Loucy (cell line): ENCODE results near the gene MOCOS.

Experiments used
- H2AFZ ChIP-seq: fragments of 200-600 bp; sonication (generic); 2 replicates; pipeline ENCODE4 v1.6.0; 2016; ENCODE audit warnings: antibody characterized with exemption, mild to moderate bottlenecking, low read length, moderate library complexity
- H3F3A ChIP-seq: fragments of 200-600 bp; 2 replicates; pipeline ENCODE4 v1.6.0; 2016; ENCODE audit warnings: antibody characterized with exemption, low read depth, mild to moderate bottlenecking
- H3K27me3 ChIP-seq: fragments of 200-600 bp; sonication (generic); 2 replicates; pipeline ENCODE4 v1.6.1; 2014; ENCODE audit warnings: low read length, mild to moderate bottlenecking; ENCODE audit not compliant: insufficient read depth, poor library complexity, severe bottlenecking
- H3K36me3 ChIP-seq: fragments of 200-600 bp; sonication (generic); 2 replicates; pipeline ENCODE4 v1.6.1; 2016; ENCODE audit warnings: low read length; ENCODE audit not compliant: insufficient read depth
- H3K4me1 ChIP-seq: fragments of 200-600 bp; sonication (generic); 2 replicates; pipeline ENCODE4 v1.5.1; 2014; ENCODE audit warnings: low read length, mild to moderate bottlenecking; ENCODE audit not compliant: insufficient read depth, poor library complexity, severe bottlenecking
- H3K4me2 ChIP-seq: fragments of 200-600 bp; sonication (generic); 2 replicates; pipeline ENCODE4 v1.6.0; 2014; ENCODE audit warnings: antibody characterized with exemption, low read length, low read depth, mild to moderate bottlenecking; ENCODE audit not compliant: poor library complexity, severe bottlenecking
- H3K4me3 ChIP-seq: fragments of 200-600 bp; sonication (generic); 2 replicates; pipeline ENCODE4 v1.5.1; 2014; ENCODE audit warnings: low read length, mild to moderate bottlenecking, mixed read lengths; ENCODE audit not compliant: poor library complexity, severe bottlenecking
- H3K79me2 ChIP-seq: fragments of 200-600 bp; sonication (generic); 2 replicates; pipeline ENCODE4 v1.6.1; 2014; ENCODE audit warnings: low read length; ENCODE audit not compliant: insufficient read depth
- H3K9ac ChIP-seq: fragments of 200-600 bp; sonication (generic); 2 replicates; pipeline ENCODE4 v1.6.0; 2014; ENCODE audit warnings: mild to moderate bottlenecking, low read depth, low read length, moderate library complexity; ENCODE audit not compliant: poor library complexity, severe bottlenecking
- H3K9me2 ChIP-seq: fragments of 200-600 bp; sonication (generic); replicated peaks from 2 replicates; pipeline ENCODE4 v1.6.1; 2016; ENCODE audit warnings: low read depth, low read length, mixed read lengths
- H3K9me3 ChIP-seq: fragments of 200-600 bp; sonication (generic); 2 replicates; pipeline ENCODE4 v1.6.1; 2014; ENCODE audit warnings: mild to moderate bottlenecking, antibody characterized with exemption, low read length, low read depth; ENCODE audit not compliant: insufficient read depth
- H4K20me1 ChIP-seq: fragments of 200-600 bp; sonication (generic); 2 replicates; pipeline ENCODE4 v1.6.0; 2014; ENCODE audit warnings: antibody characterized with exemption, low read length, mild to moderate bottlenecking; ENCODE audit not compliant: insufficient read depth, poor library complexity, severe bottlenecking
- CTCF ChIP-seq: fragments of 200-600 bp; sonication (generic); conservative IDR thresholded peaks from 2 replicates; pipeline ENCODE4 v1.5.1; 2014; ENCODE audit warnings: mild to moderate bottlenecking, antibody characterized with exemption, low read length
- EZH2phosphoT487 ChIP-seq: fragments of 200-600 bp; IDR thresholded peaks from 2 replicates; pipeline ENCODE4 v1.6.1; 2018; ENCODE audit warnings: antibody characterized with exemption, mild to moderate bottlenecking, moderate library complexity, borderline replicate concordance

The MOCOS gene

GRCh38 chr18:36199691-36200295 is 12.5 kb downstream of the MOCOS start:
- Histone ChIP-seq H2AFZ (no peak overlapping the region), H4K20me1 (no peaks in the 10 kb centered on the region), H3K79me2 (no peaks in the 10 kb centered on the region), H3K36me3 (no peaks in the 10 kb centered on the region), H3K4me1 (no peaks in the 10 kb centered on the region), H3K9ac (no peak overlapping the region), H3F3A (no peaks in the 10 kb centered on the region), H3K4me2 (no peak overlapping the region), H3K9me2 (no peaks in the 10 kb centered on the region), H3K4me3 (no peak overlapping the region), H3K9me3 (no peaks in the 10 kb centered on the region), H3K27me3 (no peaks in the 10 kb centered on the region)
- TF ChIP-seq EZH2phosphoT487 (no peak), CTCF (no peak)

- TF ChIP-seq CTCF (no peak), EZH2phosphoT487 (no peak)
- no peaks in the 10 kb centered on the region for H3K4me1 ChIP-seq
- H4K20me1 ChIP-seq = no peaks in the 10 kb centered on the region
- no peak overlapping the region for H3K9ac ChIP-seq
- no peaks in the 10 kb centered on the region for H3K36me3 ChIP-seq
- H3K27me3 ChIP-seq = no peaks in the 10 kb centered on the region
- H3K4me2 ChIP-seq = no peak overlapping the region
- no peak overlapping the region for H3K4me3 ChIP-seq
- no peaks in the 10 kb centered on the region for H3K9me3 ChIP-seq
- H3K9me2 ChIP-seq = no peaks in the 10 kb centered on the region
- H3F3A ChIP-seq = no peaks in the 10 kb centered on the region
- H2AFZ ChIP-seq = no peak overlapping the region
- H3K79me2 ChIP-seq = no peaks in the 10 kb centered on the region
These were observed 13.1 kb downstream of the MOCOS start for GRCh38 chr18:36200354-36200771.

- Histone ChIP-seq H3F3A (no peaks in the 10 kb centered on the region), H3K9me2 (no peaks in the 10 kb centered on the region), H3K79me2 (no peaks in the 10 kb centered on the region), H3K9ac (no peak overlapping the region), H3K4me2 (no peak overlapping the region), H3K4me1 (no peaks in the 10 kb centered on the region), H3K4me3 (no peak overlapping the region), H3K9me3 (no peaks in the 10 kb centered on the region), H4K20me1 (no peaks in the 10 kb centered on the region), H2AFZ (no peak overlapping the region), H3K27me3 (no peaks in the 10 kb centered on the region), H3K36me3 (no peaks in the 10 kb centered on the region)
- no peak for TF ChIP-seq CTCF
- TF ChIP-seq EZH2phosphoT487 = no peak
These were observed 14.5 kb downstream of the MOCOS start for GRCh38 chr18:36201765-36202164.
